Central memory CD4-positive, alpha-beta T cell (primary cell): Measurements from ENCODE around the gene ATP2B2.
"Not testable (repeated sequence)": the region's sequence is repeated elsewhere in the genome, so short reads cannot be mapped to it uniquely, and the experiment has no call there.

Source experiments
- DNase-seq: peaks from one replicate; pipeline ENCODE4 v3.0.0; 2022

ATP2B2 gene

GRCh38 chr3:10397879-10398278, 107.5 kb downstream of the ATP2B2 start:
- DNase-seq, result no peak

GRCh38 chr3:10396931-10397330, 108.5 kb downstream of the ATP2B2 start:
- DNase-seq, result no peak

- no peak for DNase-seq
Observed at GRCh38 chr3:10396083-10396482, 109.3 kb downstream of the ATP2B2 start.

GRCh38 chr3:10395671-10396070, 109.7 kb downstream of the ATP2B2 start:
- peak; percentile 37 for DNase-seq

- no peak for DNase-seq
Observed at GRCh38 chr3:10395196-10395595, 110.2 kb downstream of the ATP2B2 start.

GRCh38 chr3:10394491-10395025, 110.8 kb downstream of the ATP2B2 start:
- DNase-seq, result no peak

- no peak for DNase-seq
Observed at GRCh38 chr3:10393514-10393913, 111.9 kb downstream of the ATP2B2 start.

GRCh38 chr3:10392906-10393461, 112.4 kb downstream of the ATP2B2 start:
- DNase-seq, result no peak

- no peak for DNase-seq
Observed at GRCh38 chr3:10392244-10392643, 113.1 kb downstream of the ATP2B2 start.

GRCh38 chr3:10391391-10391790, 114.0 kb downstream of the ATP2B2 start:
- DNase-seq, result no peak

- DNase-seq, result no peak
Observed at GRCh38 chr3:10390641-10391373, 114.6 kb downstream of the ATP2B2 start.

GRCh38 chr3:10389995-10390394, 115.4 kb downstream of the ATP2B2 start:
- DNase-seq, result no peak

GRCh38 chr3:10389339-10389738, 116.0 kb downstream of the ATP2B2 start:
- DNase-seq, result no peak

GRCh38 chr3:10387881-10388609, 117.3 kb downstream of the ATP2B2 start:
- no peak for DNase-seq

GRCh38 chr3:10386121-10386520, 119.3 kb downstream of the ATP2B2 start:
- DNase-seq, result no peak

- DNase-seq, result no peak
Observed at GRCh38 chr3:10384541-10385360, 120.6 kb downstream of the ATP2B2 start.

- no peak for DNase-seq
Observed at GRCh38 chr3:10383850-10384248, 121.5 kb downstream of the ATP2B2 start.

GRCh38 chr3:10382892-10383849, 122.2 kb downstream of the ATP2B2 start:
- no peak for DNase-seq

- DNase-seq, result not testable (repeated sequence)
Observed at GRCh38 chr3:10382445-10382844, 122.9 kb downstream of the ATP2B2 start.

- no peak for DNase-seq
Observed at GRCh38 chr3:10381336-10381735, 124.0 kb downstream of the ATP2B2 start.

GRCh38 chr3:10380906-10381305, 124.5 kb downstream of the ATP2B2 start:
- DNase-seq, result no peak

GRCh38 chr3:10379961-10380360, 125.4 kb downstream of the ATP2B2 start:
- no peak for DNase-seq
